GM18511 (cell line): ENCODE measurements around the gene KLF15.
"Not testable (repeated sequence)": the region's sequence is repeated elsewhere in the genome, so short reads cannot be mapped to it uniquely, and the experiment has no call there.

Experiments used
- ATAC-seq: cut with Tn5 transposase; IDR thresholded peaks from one replicate; pipeline ENCODE4 v1.9.1; 2021; ENCODE audit warnings: mild to moderate bottlenecking, moderate library complexity; ENCODE audit not compliant: unreplicated experiment

The KLF15 gene

GRCh38 chr3:126348308-126348920 is 8.8 kb downstream of the KLF15 start:
- ATAC-seq: no peak

- ATAC-seq: no peak
These were observed 9.6 kb downstream of the KLF15 start for GRCh38 chr3:126347543-126348161.

GRCh38 chr3:126346466-126346865 is 10.7 kb downstream of the KLF15 start:
- ATAC-seq: no peak

GRCh38 chr3:126345641-126346460 is 11.4 kb downstream of the KLF15 start:
- no peak for ATAC-seq

GRCh38 chr3:126345231-126345630 is 12.0 kb downstream of the KLF15 start:
- no peak for ATAC-seq

GRCh38 chr3:126344380-126345041 is 12.7 kb downstream of the KLF15 start:
- no peak for ATAC-seq

- ATAC-seq: no peak
These were observed 13.6 kb downstream of the KLF15 start for GRCh38 chr3:126343649-126344035.

DNA sequence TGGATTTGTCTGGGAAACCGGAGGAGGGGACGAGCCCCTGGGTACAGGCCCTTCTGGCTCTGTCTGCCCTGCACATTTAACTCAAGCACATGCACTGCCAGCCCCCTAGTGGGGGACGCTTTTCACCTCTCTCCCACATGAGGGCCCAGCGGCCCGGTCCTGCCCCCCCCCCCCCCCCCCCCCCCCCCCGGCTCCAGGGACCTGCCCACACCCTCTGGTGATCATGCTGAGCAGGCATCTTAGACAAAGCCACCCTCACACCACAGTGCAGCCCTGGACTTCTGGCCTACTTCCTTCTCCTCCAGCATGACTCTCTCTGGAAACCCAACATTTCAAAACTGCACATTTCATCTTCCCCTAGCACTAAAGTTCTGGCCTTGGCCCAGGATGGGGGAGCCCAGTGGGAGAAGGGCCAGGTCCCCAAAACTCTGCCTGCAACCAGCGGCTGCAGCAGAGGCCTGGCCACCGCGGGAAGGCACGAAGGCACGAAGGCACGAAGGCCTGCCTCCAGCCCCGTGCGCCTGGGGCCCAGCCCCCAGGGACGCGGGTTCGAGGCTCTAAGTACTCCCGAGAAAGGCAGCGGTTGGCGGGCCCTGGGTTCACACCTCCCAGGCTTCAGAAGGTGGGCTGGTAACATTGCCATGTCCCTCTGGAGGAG is 14.1 kb downstream of the KLF15 start:
- no peak for ATAC-seq

- ATAC-seq: no peak
These were observed 15.0 kb downstream of the KLF15 start for GRCh38 chr3:126342211-126342610.

DNA sequence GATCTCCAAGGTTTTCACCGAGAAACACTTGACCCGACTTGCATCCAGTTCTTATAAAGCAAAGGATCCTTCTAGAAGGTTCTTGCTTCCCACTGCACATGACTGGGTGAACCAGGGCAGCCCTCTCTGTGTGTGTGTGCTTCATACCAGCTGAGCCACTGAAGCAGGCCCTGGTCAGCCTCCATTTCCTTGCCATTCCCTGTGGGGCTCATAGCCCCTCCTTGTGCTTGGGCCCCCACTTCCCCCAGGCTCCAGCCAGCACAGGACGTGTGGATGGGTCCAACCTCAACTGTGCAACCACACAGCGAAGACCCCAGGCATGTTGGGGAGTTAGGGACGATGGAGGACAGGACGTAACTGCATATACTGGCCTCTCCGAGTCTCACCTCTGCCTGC is 15.5 kb downstream of the KLF15 start:
- ATAC-seq: no peak

DNA sequence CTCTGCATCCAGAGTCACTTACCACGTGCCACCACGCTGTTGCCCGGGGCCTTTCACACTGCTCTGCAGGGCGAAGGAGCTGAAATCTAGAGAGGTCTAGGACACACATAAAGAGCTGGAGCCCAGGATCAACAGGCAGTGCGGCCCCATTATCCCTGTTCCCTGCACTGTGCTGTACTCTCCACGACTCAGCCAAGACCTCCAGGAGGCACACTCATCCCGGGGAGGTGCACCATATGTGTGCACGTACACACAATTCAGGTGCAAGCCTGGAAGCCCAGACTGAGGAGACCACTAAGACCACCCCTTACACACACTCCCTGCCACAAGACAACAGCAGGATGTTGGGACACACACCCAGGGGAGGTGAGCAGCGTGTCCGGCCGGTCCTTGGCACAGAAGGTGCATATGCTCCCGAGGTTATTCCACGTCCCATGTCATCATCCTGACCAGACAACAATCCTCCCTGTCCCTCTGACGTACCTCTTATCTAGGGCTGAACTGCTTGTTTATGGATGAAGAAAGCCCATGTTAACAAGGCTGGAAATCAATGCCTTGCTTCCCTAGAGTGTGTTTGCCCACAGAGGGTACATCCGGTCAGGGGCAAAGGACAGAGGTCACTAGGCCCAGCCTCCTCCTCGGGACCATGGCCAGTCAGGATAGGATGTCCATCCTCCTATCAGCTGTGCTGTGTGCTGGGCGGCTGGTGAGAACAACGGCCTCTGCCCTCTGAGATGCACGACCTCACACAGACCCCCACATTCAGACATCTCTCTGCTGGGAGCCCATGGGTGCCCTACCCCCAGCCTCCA is 16.1 kb downstream of the KLF15 start:
- no peak for ATAC-seq

DNA sequence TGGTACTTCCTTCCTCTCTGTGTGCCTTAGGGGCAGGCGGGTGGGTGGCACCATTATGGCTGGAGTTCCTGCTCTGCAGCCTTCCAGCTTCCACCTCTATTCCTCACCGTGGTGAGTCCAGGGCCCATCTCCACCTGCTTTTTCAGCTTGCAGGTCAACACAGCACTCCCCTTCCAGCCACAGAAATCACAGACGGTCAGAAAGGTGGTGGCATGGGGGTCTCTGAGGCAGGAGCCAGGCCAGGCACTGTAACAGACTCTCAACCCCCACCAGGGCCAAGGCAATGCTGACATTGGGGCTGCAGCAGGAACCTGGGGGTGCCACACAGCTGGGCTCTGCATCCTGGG is 16.6 kb downstream of the KLF15 start:
- no peak for ATAC-seq

DNA sequence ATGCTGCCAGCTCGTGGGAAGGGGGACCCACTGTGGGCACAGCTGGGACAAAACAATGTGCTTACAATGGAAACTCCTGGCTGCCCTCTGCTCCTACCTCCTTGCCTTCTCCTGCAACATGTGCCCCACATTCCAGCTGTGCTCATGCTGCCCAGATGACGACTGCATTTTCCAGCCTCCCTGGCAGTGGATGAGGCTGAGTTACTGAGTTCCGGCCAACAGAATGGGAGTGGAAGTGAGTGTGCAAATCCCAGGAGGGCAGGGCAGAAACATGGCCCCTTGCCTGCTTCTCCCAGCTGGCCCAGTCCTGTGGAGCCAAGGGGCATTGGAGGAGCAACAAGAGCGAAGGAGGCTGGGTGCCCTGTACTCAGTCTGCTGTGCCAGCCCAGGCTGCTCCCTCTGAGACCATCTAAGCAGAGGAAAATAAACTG is 17.1 kb downstream of the KLF15 start:
- ATAC-seq: no peak

- ATAC-seq: no peak
These were observed 17.7 kb downstream of the KLF15 start for GRCh38 chr3:126339466-126339865.

DNA sequence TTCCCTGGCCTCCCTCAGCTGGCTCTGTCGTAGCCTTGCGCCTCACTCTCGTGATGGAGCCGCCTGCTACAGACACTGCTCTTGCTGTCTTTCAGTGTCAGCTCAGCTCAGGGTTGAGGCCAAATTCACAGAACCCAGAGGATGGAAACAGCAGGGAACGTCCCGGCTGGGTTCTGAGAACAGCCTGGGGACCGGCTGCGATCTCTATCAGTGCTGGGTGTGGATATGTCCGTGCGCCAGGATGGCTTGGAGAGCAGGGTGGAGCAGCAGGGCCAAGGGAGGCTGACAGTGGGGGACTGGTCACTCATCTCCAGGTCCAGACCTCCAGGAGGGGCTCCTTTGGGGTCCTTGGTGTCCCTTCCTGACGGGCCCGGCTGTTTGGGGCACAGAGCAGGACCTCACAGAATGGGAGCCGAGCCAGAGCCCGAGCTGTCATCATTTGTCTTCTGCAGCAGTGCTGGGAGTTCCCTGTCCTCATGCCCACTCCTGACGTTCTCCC is 18.4 kb downstream of the KLF15 start:
- no peak for ATAC-seq

DNA sequence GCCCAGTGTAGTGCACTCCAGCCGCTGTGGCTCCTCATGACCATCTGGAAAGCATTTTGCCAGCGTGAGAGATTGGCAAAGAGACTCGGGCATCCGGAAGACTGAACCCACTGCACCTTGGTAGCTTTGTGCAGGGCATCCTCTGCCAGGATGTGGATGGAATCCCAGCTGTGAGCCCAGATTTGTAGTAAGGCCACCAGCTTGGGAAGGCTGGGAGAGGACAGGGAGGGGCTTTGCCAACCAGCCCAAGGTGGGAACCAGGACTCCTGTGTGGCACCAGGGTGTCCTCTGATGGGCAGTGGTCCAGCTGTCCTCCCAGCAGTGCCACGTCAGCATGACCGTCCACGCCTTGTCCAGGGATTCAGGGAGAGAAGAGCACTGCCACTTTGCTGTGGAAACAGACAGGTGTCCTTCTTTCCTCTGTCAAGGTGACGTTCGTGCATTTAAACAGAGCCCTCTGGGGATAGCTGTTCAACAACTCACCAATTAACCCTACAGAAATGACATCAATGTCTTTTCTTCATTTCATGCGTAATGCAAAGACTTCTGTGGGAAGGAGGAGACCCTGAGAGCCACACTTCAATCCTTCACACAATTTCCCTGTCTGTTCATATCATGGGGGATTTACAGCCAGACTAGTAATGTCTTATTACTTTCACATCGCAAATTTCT is 19.1 kb downstream of the KLF15 start:
- ATAC-seq: no peak

DNA sequence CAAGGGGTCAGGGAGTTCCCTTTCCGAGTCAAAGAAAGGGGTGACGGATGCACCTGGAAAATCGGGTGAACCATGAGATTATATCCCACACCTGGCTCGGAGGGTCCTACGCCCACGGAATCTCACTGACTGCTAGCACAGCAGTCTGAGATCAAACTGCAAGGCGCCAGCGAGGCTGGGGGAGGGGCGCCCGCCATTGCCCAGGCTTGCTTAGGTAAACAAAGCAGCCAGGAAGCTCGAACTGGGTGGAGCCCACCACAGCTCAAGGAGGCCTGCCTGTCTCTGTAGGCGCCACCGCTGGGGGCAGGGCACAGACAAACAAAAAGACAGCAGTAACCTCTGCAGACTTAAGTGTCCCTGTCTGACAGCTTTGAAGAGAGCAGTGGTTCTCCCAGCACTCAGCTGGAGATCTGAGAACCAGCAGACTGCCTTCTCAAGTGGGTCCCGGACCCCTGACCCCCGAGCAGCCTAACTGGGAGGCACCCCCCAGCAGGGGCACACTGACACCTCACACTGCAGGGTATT is 25.3 kb downstream of the KLF15 start:
- not testable (repeated sequence) for ATAC-seq

GRCh38 chr3:126329927-126330725 is 27.1 kb downstream of the KLF15 start:
- no peak for ATAC-seq

DNA sequence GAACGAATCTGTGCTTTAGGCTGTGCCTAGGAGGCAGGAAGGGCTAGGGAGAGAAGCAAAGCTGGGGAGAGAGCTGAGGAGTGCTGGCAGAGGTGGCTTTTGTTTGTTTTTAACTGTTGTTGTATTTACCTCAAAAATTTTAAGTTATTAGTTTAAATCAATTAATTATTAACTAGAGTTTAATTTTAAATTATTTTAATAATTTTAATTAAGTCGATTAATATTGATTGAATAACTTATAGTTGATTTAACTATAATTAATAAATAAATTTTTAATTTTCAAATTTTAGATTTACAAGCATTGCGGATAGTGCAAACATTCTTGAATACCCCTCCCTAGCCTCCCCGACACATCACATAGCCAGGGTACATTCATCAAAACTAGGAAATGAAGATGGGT is 30.6 kb downstream of the KLF15 start:
- no peak for ATAC-seq
